Naive thymus-derived CD8-positive, alpha-beta T cell (primary cell): ENCODE results near the gene SLC17A9. TPM values are rescaled to one million over a fixed set of nuclear protein-coding genes. Genes with fewer than 3 reads are reported as not detected.
A peak's percentile ranks its signal among the peaks of the same experiment; 100 is the strongest.

Experiments used
- ATAC-seq, 2 donors: fragments of 150-1000 bp; cut with Tn5 transposase in 1 of 2; sonication (Bioruptor Pico), chemical (Tn5 transposase) in 1 of 2; 1 replicate in 1 of 2; 2 replicates in 1 of 2; pipeline ENCODE4 v1.10.0; 2021; ENCODE audit warnings: mild to moderate bottlenecking in 2 of 2, moderate library complexity in 2 of 2
- POLR2A ChIA-PET: fragments of 350-600 bp; sonication (Branson Sonifier 250); formaldehyde crosslinking; loops from one replicate; lab custom pipeline; 2021; ENCODE audit warnings: antibody characterized with exemption; lab: Charles Lee
- DNase-seq, 10 donors: peaks; one replicate each; pipeline versions ENCODE4 v3.0.0 to v3.0.0-alpha.2; 2020 to 2022
- H3K27ac Mint-ChIP-seq, 10 donors: one replicate each; pipeline ENCODE4 v1.8.0; 2020 to 2022; ENCODE audit warnings: mild to moderate bottlenecking in 10 of 10, mixed read lengths in 10 of 10, moderate library complexity in 4 of 10, inconsistent platforms in 1 of 10
- H3K27me3 Mint-ChIP-seq, 5 donors: one replicate each; pipeline ENCODE4 v1.8.0; 2021 to 2022; ENCODE audit warnings: mixed read lengths in 5 of 5
- H3K36me3 Mint-ChIP-seq, 3 donors: one replicate each; pipeline ENCODE4 v1.8.0; 2020 to 2022; ENCODE audit warnings: mixed read lengths in 3 of 3, mild to moderate bottlenecking in 2 of 3, inconsistent platforms in 1 of 3
- H3K4me1 Mint-ChIP-seq, 4 donors: one replicate each; pipeline ENCODE4 v1.8.0; 2021 to 2022; ENCODE audit warnings: mixed read lengths in 4 of 4
- H3K4me3 Mint-ChIP-seq, 10 donors: one replicate each; pipeline ENCODE4 v1.8.0; 2020 to 2022; ENCODE audit warnings: mild to moderate bottlenecking in 10 of 10, mixed read lengths in 10 of 10, moderate library complexity in 6 of 10, inconsistent platforms in 1 of 10
- H3K9me3 Mint-ChIP-seq, 9 donors: one replicate each; pipeline ENCODE4 v1.8.0; 2020 to 2022; ENCODE audit warnings: mixed read lengths in 9 of 9, mild to moderate bottlenecking in 3 of 9, inconsistent platforms in 1 of 9, moderate library complexity in 1 of 9
- polyA plus RNA-seq, 3 donors: library from polyadenylated mRNA; unstranded; fragments of 300-500 nt; fragmentation: Illumina TruSeq; gene quantifications; one replicate each; pipeline ENCODE4 v1.2.3, GENCODE V29; 2021
- total RNA-seq, 8 experiments: library from RNA in 2 of 8; stranded (reverse) in 2 of 8; gene quantifications; one replicate each; pipeline ENCODE4 v1.2.3 and lab custom pipeline; 2021 to 2026

SLC17A9 gene
- total and polyA plus RNA-seq, 5 experiments from 2014 or later, result 1.2 to 11.3 (median 2.0) TPM

DNA sequence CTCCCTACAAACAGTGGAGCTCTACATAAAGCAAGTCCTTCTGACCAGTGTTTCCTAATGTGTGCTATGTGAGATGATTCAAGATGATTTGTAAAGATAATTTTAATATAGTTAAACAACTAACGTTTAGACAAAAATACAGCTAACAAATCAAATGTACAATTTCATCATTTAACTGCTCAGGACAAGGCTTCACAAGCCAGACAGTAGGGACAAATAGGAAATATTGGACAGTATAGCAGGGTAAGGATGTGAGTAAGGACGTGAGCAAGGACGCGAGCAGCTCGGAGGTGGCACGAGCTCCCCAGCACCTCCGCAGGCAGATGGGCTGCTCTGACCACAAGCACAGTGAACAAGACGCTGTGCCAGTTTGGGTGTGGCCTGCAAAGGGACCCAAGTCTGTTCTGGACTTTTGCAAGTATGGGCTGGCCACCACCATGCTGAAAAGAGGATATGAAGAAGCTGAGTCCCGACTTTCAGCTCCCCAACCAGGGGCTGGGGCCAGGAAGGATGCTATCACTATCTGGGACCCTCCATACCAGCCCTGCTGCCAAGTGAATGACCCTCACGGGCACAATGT, 40.7 kb upstream of the SLC17A9 start:
- peak overlapping the region in 5 of 10 donors; percentile 36 to 80 (median 59) for H3K27ac Mint-ChIP-seq
- H3K27me3 Mint-ChIP-seq, result no peaks in the 10 kb centered on the region
- H3K4me3 Mint-ChIP-seq, result peak overlapping the region in 2 of 10 donors; percentile 8 to 14
- H3K36me3 Mint-ChIP-seq, result peaks cover 0 to 70% (median 18%) of the 10 kb centered on the region in 3 donors
- H3K4me1 Mint-ChIP-seq, result peaks cover 27 to 80% (median 69%) of the 10 kb centered on the region in 4 donors
- ATAC-seq (no peak), DNase-seq (no peak)
- POLR2A ChIA-PET, result interaction anchor here (1.3 to 8.7 kb wide), 4 partner anchors 9 to 26 kb away, joined by 4 to 71 read pairs (median 5); partner anchors contain the start of genes DIDO1 and GID8
- H3K9me3 Mint-ChIP-seq, result no peaks in the 10 kb centered on the region

DNA sequence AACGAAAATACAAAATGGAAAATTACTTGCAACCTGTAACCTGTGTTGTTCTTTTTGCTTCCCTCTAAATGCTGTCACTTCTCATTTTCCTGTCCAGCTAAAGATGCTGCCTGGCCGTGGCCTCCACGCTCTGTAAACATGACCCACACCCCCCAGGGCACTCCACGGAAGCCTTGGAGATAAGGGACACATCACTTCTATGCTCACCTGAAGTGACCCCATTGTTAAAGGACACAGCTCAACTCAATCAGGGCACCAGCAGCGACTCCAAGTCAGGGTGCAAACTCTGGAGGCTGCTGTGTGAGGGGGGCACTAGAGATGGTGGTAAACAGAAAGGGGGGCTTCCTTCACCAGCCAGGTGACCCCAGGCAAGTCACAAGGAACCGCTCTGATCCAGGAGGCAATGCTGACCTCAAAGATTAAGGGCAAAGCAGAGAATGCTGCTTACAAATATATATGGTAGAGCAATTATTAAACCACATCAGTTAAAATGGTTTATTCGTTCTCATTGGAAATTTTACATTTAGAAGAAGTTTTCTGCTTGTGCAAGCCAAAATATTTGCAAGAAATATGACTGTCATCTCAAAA, 39.4 kb upstream of the SLC17A9 start:
- Mint-ChIP-seq H3K36me3 (peaks cover 0 to 57% (median 13%) of the 10 kb centered on the region in 3 donors), H3K27ac (peak overlapping the region in 9 of 10 donors; percentile 19 to 72 (median 60)), H3K4me3 (peak overlapping the region in 4 of 10 donors; percentile 4 to 22 (median 8)), H3K27me3 (no peaks in the 10 kb centered on the region), H3K4me1 (peaks cover 30 to 82% (median 73%) of the 10 kb centered on the region in 4 donors), H3K9me3 (no peaks in the 10 kb centered on the region)
- ATAC-seq, result no peak
- POLR2A ChIA-PET, result interaction anchor here (1.2 to 8.7 kb wide), 5 partner anchors 8 to 25 kb away, joined by 3 to 71 read pairs (median 4); partner anchors contain the start of genes DIDO1 and GID8
- DNase-seq, result no peak

DNA sequence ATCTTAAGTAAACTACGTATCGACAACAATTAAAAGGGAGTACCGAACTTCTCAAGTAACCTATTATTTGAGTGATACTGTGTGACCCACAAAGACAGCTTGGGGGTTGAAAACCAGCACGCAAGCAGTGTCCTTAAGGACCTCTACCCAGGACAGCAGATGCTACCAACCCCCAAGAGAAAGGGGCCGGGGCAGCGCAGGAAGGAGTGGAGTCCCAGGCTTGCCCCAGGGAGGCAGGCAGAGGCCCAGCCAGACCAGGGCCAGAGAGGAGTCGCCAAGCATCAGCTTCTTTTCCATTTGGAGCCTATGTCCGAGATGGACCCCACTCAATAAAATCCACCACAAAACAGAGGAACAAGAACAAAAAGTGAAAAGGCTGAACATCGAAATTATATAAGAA, 38.1 kb upstream of the SLC17A9 start:
- Mint-ChIP-seq H3K36me3 (peaks cover 0 to 44% (median 9%) of the 10 kb centered on the region in 3 donors), H3K27ac (peak overlapping the region in 8 of 10 donors; percentile 49 to 96 (median 78)), H3K9me3 (no peaks in the 10 kb centered on the region), H3K27me3 (no peaks in the 10 kb centered on the region), H3K4me1 (peaks cover 41 to 83% (median 81%) of the 10 kb centered on the region in 4 donors), H3K4me3 (peak overlapping the region in 4 of 10 donors; percentile 22 to 80 (median 36))
- ATAC-seq (no peak), DNase-seq (no peak)
- POLR2A ChIA-PET, result interaction anchor here (1.0 to 8.7 kb wide), 5 partner anchors 12 to 40 kb away, joined by 3 to 71 read pairs (median 45); partner anchors contain the start of genes DIDO1, GID8 and SLC17A9

DNA sequence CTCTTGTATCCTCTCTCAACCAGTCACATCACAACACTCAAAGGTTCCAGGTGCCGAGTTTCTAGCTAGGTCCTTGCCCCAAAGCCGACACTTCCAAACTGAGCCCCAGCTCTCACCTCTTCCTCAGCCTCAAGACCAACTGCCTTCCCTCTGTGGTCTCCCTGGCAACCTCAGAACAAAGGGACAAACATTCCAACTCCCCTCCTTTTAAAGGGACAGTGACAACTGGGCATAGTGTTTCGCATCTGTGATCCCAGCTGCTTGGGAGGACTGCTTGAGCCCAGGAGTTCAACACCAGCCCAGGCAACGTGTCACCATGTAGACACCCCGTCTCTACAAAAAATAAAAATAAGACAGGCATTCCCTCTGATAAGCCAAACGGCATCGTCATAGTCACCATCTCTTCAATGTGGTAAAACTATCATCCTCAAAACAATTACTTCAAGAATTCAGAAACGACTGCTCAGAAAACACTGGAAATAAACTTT, 37.5 kb upstream of the SLC17A9 start:
- DNase-seq (peak in 6 of 10 donors; percentile 40 to 53 (median 48)), ATAC-seq (peak; percentile 36 to 48)
- POLR2A ChIA-PET, result interaction anchor here (1.0 to 8.7 kb wide), 5 partner anchors 11 to 39 kb away, joined by 3 to 71 read pairs (median 45); partner anchors contain the start of genes DIDO1, GID8 and SLC17A9
- Mint-ChIP-seq H3K4me3 (peak overlapping the region; percentile 59 to 85 (median 78)), H3K27ac (peak overlapping the region; percentile 81 to 97 (median 94)), H3K36me3 (peaks cover 0 to 38% (median 8%) of the 10 kb centered on the region in 3 donors), H3K4me1 (peaks cover 38 to 83% (median 82%) of the 10 kb centered on the region in 4 donors), H3K27me3 (no peaks in the 10 kb centered on the region), H3K9me3 (no peaks in the 10 kb centered on the region)

DNA sequence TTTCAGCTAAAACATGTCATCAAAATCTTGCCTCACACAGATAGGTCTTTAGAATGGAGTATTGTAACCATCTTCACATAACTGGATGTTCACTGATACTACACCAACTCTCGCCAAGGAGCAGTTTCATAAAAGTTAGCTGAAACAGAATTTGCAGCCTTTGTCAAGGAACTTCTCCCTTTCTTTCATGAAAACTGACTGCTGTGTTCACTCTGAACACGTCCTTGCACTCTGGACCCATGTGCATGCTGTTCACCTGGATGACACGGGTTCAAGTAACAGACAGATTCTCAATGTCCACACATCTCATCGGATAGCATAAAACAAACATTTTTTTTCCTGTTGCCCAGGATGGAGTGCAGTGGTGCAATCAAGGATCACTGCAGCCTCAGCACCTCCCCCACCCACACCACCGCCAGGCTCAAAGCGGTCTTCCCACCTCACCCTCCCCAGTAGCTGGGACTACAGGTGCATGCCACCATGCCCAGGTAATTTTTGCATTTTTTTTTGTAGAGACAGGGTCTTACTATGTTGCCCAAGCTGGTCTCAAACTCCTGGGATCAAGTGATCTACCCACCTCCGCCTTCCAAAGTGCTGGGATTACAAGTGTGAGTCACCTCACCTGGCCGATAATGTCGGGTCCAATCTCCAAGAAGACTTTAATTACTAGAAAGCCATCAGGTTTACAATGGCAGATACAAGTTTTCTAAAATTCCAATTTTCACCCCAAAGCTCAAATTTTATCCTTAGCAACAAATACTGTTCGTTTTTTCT, 35.6 kb upstream of the SLC17A9 start:
- peaks cover 39 to 89% (median 84%) of the 10 kb centered on the region in 4 donors for H3K4me1 Mint-ChIP-seq
- H3K27me3 Mint-ChIP-seq, result no peaks in the 10 kb centered on the region
- H3K9me3 Mint-ChIP-seq, result no peaks in the 10 kb centered on the region
- peak overlapping the region; percentile 68 to 97 (median 90) for H3K27ac Mint-ChIP-seq
- DNase-seq (no peak), ATAC-seq (no peak)
- H3K4me3 Mint-ChIP-seq, result peak overlapping the region; percentile 80 to 91 (median 86)
- peaks cover 0 to 19% (median 3%) of the 10 kb centered on the region in 3 donors for H3K36me3 Mint-ChIP-seq
- POLR2A ChIA-PET, result interaction anchor here (0.5 to 8.7 kb wide), 8 partner anchors 9 to 112 kb away, joined by 3 to 71 read pairs (median 8); partner anchors contain the start of genes DIDO1, GID8 and SLC17A9

DNA sequence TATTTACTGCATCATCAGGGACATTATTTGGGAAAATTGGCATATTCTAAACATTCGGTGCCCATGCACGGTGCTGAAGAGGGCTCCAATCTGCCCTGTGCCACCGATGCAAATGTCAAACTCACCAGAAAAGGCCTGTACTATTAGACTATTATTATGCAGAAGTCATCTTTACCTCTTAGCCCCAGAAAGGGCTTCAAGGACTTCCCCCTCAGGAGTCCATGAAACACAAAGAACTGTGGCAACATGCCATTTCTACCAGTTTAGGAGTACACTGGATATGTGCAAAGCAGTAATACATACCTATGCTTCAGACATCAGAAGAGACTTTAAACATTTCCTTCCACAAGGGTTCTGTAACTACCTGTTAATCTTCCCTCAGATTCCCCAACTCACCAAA, 34.8 kb upstream of the SLC17A9 start:
- peak overlapping the region; percentile 82 to 97 (median 94) for H3K27ac Mint-ChIP-seq
- no peaks in the 10 kb centered on the region for H3K9me3 Mint-ChIP-seq
- DNase-seq (no peak), ATAC-seq (peak in 1 of 2 donors; percentile 3)
- peaks cover 45 to 94% (median 89%) of the 10 kb centered on the region in 4 donors for H3K4me1 Mint-ChIP-seq
- no peaks in the 10 kb centered on the region for H3K27me3 Mint-ChIP-seq
- H3K36me3 Mint-ChIP-seq, result peaks cover 0 to 14% (median 2%) of the 10 kb centered on the region in 3 donors
- peak overlapping the region; percentile 80 to 91 (median 86) for H3K4me3 Mint-ChIP-seq
- POLR2A ChIA-PET, result interaction anchor here (0.5 to 8.7 kb wide), 13 partner anchors 8 to 111 kb away, joined by 3 to 71 read pairs (median 5); partner anchors contain the start of genes DIDO1, GID8, SLC17A9 and TCFL5

DNA sequence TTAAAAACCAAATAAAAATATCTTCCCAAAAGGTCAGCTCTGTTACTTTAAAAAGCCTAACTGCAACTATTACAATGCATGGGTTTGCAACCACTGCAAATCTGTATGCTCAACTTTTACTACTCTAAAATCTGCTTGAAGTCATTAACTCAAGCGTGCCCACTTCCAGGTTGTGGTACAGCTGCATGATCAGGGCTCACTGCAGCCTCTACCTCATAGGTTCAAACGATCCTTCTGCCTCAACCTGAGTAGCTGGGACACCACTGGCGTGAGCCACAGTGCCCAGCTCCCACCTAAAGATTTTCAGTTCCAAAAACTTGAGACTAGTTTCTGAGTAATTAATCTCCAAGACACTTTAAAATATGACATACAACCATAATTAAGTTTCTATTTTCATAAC, 34.4 kb upstream of the SLC17A9 start:
- H3K9me3 Mint-ChIP-seq, result no peaks in the 10 kb centered on the region
- no peaks in the 10 kb centered on the region for H3K27me3 Mint-ChIP-seq
- POLR2A ChIA-PET, result interaction anchor here (1.1 to 8.7 kb wide), 11 partner anchors 8 to 110 kb away, joined by 3 to 71 read pairs (median 5); partner anchors contain the start of genes DIDO1, GID8, SLC17A9 and TCFL5
- peak; percentile 48 to 55 for ATAC-seq
- peak overlapping the region; percentile 80 to 91 (median 86) for H3K4me3 Mint-ChIP-seq
- H3K4me1 Mint-ChIP-seq, result peaks cover 44 to 95% (median 89%) of the 10 kb centered on the region in 4 donors
- peak overlapping the region; percentile 82 to 97 (median 94) for H3K27ac Mint-ChIP-seq
- peaks cover 0 to 9% (median 0%) of the 10 kb centered on the region in 3 donors for H3K36me3 Mint-ChIP-seq
- peak in 6 of 10 donors; percentile 24 to 66 (median 46) for DNase-seq

DNA sequence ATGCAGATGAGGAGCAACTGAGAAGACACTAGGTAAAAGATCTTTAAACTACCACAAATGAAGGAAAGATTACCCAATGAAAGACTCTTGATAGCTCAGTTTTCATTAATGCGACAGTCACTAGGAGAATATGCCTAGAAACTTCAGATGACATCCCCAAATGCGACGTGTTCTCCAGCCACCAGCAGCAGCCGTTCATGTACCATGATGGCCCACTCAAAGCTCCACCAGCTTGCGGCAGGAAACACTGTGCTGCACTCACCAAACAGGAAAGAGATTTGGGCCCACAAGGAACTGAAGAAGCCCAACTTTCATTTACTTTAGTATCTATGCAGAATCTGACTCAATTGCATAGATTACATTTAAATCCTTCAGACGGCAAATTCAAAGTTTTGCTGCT, 33.7 kb upstream of the SLC17A9 start:
- POLR2A ChIA-PET, result interaction anchor here (1.2 to 8.7 kb wide), 9 partner anchors 7 to 57 kb away, joined by 3 to 71 read pairs (median 5); partner anchors contain the start of genes DIDO1, GID8, SLC17A9 and TCFL5
- ATAC-seq (peak; percentile 66 to 70), DNase-seq (peak in 9 of 10 donors; percentile 40 to 77 (median 60))
- Mint-ChIP-seq H3K4me1 (peaks cover 42 to 95% (median 88%) of the 10 kb centered on the region in 4 donors), H3K9me3 (no peaks in the 10 kb centered on the region), H3K36me3 (peaks cover 0 to 4% (median 0%) of the 10 kb centered on the region in 3 donors), H3K27ac (peak overlapping the region; percentile 82 to 97 (median 94)), H3K4me3 (peak overlapping the region; percentile 80 to 91 (median 86)), H3K27me3 (no peaks in the 10 kb centered on the region)

DNA sequence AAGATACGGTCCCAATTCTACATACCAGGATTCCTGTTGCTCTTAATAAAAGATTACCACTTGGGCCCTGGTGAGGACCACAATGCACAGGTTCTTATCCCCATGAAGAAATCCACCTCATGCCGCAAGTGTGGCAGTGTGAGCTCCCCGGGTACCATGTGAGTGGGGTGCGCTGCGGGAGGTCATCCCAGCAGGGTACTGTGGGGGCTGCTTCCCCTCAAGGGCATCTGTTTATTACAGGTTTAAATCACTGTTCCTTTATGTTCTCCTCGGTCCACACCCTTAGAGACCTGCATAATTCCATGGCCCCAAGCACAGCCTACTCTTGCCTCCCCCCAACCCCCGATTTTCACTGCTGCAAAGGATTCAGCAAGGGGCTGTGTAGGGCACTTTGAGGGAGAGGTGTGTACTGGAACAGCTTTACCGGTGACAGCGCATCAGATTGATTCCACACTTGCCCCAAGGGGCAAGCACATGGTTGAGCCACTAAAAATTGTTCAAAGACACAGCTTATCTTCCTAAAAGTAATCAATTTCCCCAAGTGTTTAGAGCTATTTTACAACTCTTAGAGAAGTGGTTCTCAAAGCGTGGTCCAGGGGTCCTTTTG, 32.4 kb upstream of the SLC17A9 start:
- no peak for ATAC-seq
- DNase-seq, result no peak
- no peaks in the 10 kb centered on the region for H3K9me3 Mint-ChIP-seq
- no peaks in the 10 kb centered on the region for H3K27me3 Mint-ChIP-seq
- POLR2A ChIA-PET, result interaction anchor here (0.6 to 7.5 kb wide), 8 partner anchors 8 to 56 kb away, joined by 3 to 54 read pairs (median 4); partner anchors contain the start of genes GID8 and SLC17A9
- peaks cover 46 to 97% (median 89%) of the 10 kb centered on the region in 4 donors for H3K4me1 Mint-ChIP-seq
- peak overlapping the region; percentile 82 to 97 (median 94) for H3K27ac Mint-ChIP-seq
- no peaks in the 10 kb centered on the region for H3K36me3 Mint-ChIP-seq
- peak overlapping the region; percentile 80 to 91 (median 86) for H3K4me3 Mint-ChIP-seq

DNA sequence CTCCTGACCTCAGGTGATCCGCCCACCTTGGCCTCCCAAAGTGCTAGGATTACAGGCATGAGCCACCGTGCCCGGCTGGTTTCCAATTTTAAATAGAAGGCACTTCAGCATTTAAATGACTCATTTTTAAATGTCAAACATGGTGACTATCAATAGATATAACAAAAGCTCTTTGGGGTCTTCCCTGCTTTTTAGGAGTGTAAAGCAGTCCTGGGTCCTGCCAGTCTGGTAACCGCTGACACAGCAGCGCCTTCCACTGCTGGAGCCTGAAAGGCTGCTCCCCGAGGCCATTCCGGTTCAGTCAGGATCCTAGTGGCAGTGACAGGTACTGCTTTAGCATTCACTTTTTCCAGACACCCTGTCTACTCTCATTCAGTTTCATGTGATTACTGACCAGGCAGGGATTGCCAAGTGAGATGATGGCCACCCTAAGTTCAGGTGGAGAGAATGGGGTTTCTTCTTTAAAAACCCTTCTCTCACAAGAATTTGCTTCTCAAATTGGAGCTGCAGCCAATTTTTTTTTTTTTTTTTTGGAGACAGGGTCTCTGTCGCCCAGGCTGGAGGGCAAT, 31.3 kb upstream of the SLC17A9 start:
- POLR2A ChIA-PET, result interaction anchor here (0.9 to 7.4 kb wide), 6 partner anchors 9 to 55 kb away, joined by 3 to 54 read pairs (median 4); partner anchors contain the start of gene SLC17A9
- Mint-ChIP-seq H3K27me3 (no peaks in the 10 kb centered on the region), H3K27ac (peak overlapping the region; percentile 82 to 96 (median 90)), H3K9me3 (no peaks in the 10 kb centered on the region), H3K4me3 (peak overlapping the region; percentile 80 to 92 (median 88)), H3K36me3 (no peaks in the 10 kb centered on the region), H3K4me1 (peaks cover 47 to 88% (median 83%) of the 10 kb centered on the region in 4 donors)
- ATAC-seq (peak; percentile 54 to 60), DNase-seq (peak; percentile 45 to 77 (median 60))
